Measurements from ENCODE around the gene ADAMTS10.

ADAMTS10 gene

DNA sequence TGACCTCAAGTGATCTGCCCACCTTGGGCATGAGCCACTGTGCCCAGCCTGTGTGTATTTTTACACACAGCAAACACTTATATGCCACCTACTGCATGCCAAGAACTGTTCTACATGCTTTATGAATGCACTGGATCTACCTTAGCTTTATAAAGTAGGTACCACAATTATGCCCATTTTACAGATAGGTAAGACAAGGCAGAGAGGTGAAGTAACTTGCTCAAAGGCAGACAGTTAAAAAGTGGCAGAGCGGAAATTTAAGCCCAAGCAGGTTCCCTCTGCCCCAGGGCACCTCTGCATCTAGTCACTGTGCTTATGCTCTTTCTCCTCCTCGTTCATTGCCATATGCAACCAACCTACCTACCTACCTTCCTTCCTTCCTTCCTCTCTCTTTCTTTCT lies 10.5 kb downstream of the ADAMTS10 start:
- in situ Hi-C loops (cut with HindIII; ENCODE audit: low sequenced_read_pairs): no loop called here
- H3K4me3 ChIP-seq (ENCODE audit: low read depth, low read length): no peak overlapping the region
- DNase-seq (ENCODE audit: low read depth): no peak
- TF ChIP-seq, protein P1, sequence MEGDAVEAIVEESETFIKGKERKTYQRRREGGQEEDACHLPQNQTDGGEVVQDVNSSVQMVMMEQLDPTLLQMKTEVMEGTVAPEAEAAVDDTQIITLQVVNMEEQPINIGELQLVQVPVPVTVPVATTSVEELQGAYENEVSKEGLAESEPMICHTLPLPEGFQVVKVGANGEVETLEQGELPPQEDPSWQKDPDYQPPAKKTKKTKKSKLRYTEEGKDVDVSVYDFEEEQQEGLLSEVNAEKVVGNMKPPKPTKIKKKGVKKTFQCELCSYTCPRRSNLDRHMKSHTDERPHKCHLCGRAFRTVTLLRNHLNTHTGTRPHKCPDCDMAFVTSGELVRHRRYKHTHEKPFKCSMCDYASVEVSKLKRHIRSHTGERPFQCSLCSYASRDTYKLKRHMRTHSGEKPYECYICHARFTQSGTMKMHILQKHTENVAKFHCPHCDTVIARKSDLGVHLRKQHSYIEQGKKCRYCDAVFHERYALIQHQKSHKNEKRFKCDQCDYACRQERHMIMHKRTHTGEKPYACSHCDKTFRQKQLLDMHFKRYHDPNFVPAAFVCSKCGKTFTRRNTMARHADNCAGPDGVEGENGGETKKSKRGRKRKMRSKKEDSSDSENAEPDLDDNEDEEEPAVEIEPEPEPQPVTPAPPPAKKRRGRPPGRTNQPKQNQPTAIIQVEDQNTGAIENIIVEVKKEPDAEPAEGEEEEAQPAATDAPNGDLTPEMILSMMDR (IDR thresholded peaks at IDR 0.05; ENCODE audit: low read depth, low read length, missing control alignments): no peak

DNA sequence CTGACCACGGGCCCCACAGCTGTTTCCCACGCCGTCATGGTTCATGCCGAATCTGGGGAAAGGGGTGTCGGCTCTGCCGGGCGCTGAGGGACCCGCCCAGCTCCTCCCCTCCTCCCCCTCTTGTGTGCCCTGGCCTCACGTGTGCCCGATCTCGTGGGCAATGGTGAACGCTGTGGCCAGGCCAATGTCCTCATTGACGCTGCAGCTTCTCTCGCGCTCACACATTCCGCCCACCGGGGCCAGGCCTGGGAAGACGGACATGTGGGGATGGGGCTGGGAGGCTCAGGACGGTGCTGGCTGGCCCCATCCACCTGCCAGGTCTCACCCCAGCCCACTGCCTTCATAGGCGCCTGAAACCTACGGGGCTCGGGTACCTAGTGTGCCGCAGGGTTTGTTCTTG lies 14.3 kb downstream of the ADAMTS10 start:
- H3K4me3 ChIP-seq (ENCODE audit: low read depth, low read length): no peak overlapping the region
- in situ Hi-C loops (cut with HindIII; ENCODE audit: low sequenced_read_pairs): no loop called here
- TF ChIP-seq, protein P1 (IDR thresholded peaks at IDR 0.05; ENCODE audit: low read depth, low read length, missing control alignments): no peak
- DNase-seq (ENCODE audit: low read depth): no peak

DNA sequence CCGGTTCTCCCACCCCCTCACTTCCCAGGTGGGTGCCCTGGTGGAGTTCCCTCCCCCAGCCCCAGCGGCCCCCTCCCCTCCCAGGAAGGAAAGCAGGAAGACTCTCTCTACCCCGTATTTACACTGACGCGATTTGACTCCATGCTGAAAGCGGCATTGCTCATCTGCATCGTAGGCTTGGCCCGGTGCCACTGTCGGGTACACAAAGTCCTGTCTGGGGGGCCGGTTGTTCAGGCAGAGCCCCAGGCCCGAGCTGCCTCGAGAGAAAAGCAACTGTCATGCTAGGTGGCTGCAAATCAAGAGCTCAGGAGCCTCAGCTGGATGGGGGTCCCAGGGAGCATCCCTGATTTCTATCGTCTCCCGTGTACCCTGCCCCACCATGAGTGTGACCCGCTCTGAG lies 14.9 kb downstream of the ADAMTS10 start:
- in situ Hi-C loops (cut with HindIII; ENCODE audit: low sequenced_read_pairs): no loop called here
- TF ChIP-seq, protein P1 (IDR thresholded peaks at IDR 0.05; ENCODE audit: low read depth, low read length, missing control alignments): no peak
- H3K4me3 ChIP-seq (ENCODE audit: low read depth, low read length): no peak overlapping the region
- DNase-seq (ENCODE audit: low read depth): no peak

DNA sequence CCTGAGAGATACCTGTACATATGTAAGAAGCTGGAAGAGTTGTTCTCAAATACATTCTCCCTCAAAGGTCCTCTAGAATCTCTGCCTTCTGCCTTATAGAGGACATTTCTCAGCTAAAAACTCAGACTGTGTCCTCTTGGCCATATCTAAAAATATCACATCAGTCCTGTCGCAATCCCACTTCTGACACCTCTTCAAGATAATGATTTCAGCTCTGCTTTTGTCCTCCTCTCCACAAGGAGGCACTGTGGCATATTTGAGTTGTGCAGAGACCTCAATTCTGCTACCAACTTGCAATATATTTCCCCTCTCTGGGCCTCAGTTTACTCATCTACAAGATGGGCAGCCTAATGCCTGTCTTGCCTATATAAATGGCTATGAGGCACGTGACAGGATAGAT lies 16.6 kb downstream of the ADAMTS10 start:
- TF ChIP-seq, protein P1 (IDR thresholded peaks at IDR 0.05; ENCODE audit: low read depth, low read length, missing control alignments): peak; percentile 39
- DNase-seq (ENCODE audit: low read depth): no peak
- H3K4me3 ChIP-seq (ENCODE audit: low read depth, low read length): no peak overlapping the region
- in situ Hi-C loops (cut with HindIII; ENCODE audit: low sequenced_read_pairs): loop anchor here (5.0 kb wide), 2 partner anchors 63 to 72 kb away; no protein-coding TSS in a partner anchor

DNA sequence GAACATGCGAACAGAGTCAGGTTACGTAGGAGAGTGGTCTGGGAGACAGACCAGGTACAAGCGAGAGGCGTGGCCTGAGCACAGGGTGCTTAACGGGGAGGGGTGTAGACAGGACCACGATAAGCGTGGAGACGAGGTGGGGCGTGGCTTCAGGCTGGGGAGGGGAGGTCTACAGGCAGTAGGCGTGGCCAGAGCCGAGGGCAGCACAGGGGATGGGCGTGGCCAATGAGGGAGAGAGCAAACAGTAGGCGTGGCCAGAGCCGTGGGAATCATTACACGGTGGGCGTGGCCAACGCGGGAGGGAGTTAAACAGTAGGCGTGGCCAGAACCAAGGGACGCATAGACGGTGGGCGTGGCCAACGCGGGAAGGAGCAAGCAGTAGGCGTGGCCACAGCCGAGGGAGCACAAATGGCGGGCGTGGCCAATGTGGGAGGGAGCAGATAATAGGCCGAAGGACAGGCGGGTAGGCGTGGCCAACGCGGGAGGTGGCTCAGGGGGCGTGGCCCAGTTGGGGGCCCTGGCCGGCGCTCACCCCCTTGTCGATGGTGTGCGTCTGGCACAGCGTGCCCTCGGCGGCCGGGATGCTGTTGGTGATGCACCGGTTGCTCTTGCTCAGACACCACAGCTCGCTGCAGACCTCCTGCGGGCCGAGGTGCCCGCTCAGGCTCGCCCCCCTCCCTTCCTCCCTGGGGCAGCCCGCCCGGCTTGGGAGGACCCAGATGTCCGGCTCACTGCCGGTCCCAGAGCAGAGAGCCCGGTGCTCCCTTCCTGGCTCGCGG lies 18.1 kb downstream of the ADAMTS10 start:
- peak overlapping the region; percentile 42 for H3K4me3 ChIP-seq (ENCODE audit: low read depth, low read length)
- peak; percentile 94 for DNase-seq (ENCODE audit: low read depth)
- in situ Hi-C loops (cut with HindIII; ENCODE audit: low sequenced_read_pairs): loop anchor here (5.0 kb wide), 2 partner anchors 65 to 70 kb away; no protein-coding TSS in a partner anchor
- TF ChIP-seq, protein P1 (IDR thresholded peaks at IDR 0.05; ENCODE audit: low read depth, low read length, missing control alignments): no peak

DNA sequence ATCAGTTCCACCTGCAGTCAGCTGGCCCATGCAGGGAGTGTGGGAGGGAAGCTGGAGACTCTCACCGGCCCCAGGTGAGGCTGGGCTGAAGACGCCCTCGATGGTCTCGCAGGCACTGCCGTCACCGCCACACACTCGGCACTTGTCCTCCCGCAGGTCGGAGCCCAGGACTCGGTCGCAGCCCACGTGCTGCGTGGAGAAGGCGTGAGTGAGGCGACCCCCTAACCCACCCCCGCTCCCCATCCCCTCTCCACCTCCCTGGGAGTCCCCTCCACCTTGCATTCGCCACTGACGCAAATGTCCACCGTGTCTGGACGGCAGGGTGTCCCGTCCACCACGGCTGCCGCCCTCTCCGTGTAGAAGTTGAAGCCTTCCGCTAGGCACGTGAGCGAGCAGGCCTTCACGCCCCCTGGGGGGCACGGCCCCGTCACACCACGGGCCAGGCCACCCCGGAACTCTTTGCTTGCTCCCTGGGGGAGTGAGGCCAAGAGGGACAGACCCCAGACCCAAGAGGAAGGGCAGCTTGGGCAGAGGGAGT lies 21.3 kb downstream of the ADAMTS10 start:
- H3K4me3 ChIP-seq (ENCODE audit: low read depth, low read length): no peak overlapping the region
- DNase-seq (ENCODE audit: low read depth): no peak
- TF ChIP-seq, protein P1 (IDR thresholded peaks at IDR 0.05; ENCODE audit: low read depth, low read length, missing control alignments): no peak
- in situ Hi-C loops (cut with HindIII; ENCODE audit: low sequenced_read_pairs): no loop called here

All from astrocyte of the cerebellum (primary cell).